Measurements from ENCODE around the gene PRLH.

- TF ChIP-seq CTCF (IDR thresholded peaks at IDR 0.05; ENCODE audit: low read depth, low read length) (no peak), MYC (IDR thresholded peaks at IDR 0.05; ENCODE audit: low read depth, low read length) (no peak), POLR2A (IDR thresholded peaks at IDR 0.05; ENCODE audit: extremely low read depth, insufficient read length) (no peak)
Observed at GRCh38 chr2:237520290-237520689, 46.1 kb upstream of the PRLH start.

All from NB4 (cell line).